ENCODE measurements around the gene TNFRSF13B.

TNFRSF13B gene

DNA sequence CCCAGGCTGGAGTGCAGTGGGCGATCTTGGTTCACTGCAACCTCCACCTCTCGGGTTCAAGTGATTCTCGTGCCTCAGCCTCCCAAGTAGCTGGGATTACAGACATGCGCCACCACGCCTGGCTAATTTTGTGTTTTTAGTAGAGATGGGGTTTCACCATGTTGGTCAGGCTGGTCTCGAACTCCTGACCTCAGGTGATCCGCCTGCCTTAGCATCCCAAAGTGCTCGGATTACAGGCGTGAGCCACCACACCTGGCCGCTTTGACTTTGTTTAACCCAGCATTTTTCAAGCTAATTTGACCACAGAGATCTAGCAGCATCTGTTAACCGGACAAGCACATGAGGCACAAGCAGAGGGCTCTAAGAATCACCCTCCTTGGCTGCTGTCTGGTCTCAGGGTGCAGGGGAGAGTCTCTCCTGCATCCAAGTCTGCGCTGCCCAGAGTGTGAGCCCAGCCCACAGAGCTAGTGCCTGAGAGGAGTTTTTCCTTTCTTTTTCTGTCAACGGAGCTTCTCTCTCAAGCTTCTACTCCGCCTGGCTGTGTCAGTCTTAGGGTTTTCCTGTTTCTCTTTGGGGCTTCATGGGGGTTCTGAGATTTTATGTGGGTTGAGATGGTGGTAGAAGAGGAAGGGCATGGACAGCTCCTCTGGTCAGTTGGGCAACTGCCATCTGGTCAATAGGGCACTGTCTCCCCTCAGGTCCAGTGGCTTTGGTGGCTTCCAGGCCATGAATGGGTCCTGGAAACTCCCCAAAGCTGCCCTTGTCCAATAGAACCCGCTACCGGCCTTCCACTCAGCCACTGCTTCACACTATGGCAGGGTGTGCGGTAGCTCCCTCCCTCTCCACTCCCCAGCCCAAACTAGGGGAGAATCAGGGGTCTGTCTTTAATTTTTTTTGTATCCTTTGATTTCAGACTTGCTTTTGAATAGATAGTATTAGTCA, 59.6 kb downstream of the TNFRSF13B start:
- DNase-seq: no peak
- H3K27ac ChIP-seq: no peak overlapping the region
- H3K36me3 ChIP-seq: no peaks in the 10 kb centered on the region
- H3K27me3 ChIP-seq (ENCODE audit: insufficient read depth, low read depth, severe bottlenecking): no peaks in the 10 kb centered on the region
- no peaks in the 10 kb centered on the region for H3K9me3 ChIP-seq (ENCODE audit: severe bottlenecking)
- no peak for TF ChIP-seq CTCF (IDR thresholded peaks at IDR 0.05; ENCODE audit: low read depth, low read length)
- no peak overlapping the region for H3K4me3 ChIP-seq (ENCODE audit: low read depth, low read length)

DNA sequence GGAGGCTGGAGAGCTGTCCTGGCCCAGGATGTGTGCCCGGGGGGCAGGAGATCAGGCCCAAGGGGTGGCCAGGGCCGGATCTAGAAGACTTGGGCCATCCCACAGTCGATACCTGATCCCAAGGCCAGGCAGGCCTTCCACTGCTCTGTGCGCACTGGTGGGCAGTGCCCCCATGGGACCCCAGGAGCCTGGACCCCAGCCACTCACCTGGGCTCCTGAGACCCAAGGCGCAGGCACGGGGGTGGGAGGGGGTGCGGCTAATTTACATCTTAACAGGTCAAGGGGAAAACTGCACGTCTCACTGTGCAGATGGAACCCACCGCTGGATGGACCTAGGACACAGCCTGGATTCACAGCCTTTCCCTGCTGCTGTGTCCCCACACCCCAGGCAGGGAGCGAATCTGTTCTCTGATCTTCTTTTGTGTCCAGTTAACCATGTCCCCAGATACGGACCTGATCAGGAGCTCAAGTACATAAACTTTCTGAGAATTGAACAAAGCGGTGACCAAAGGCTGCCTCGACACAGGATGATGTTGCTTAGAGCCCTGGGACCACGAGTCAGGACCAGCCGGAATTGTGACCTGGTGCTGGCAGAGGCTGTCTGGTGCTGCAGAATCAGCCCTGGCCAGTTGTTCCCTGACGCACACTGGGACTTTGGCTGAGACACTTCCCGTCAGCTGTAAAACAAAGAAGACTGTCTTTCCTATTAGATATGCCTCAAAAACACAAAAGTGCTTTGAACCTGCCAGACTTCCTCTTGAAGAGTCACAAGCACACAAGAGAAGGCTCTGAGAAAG, 60.6 kb downstream of the TNFRSF13B start:
- Histone ChIP-seq H3K27ac (no peak overlapping the region), H3K9me3 (ENCODE audit: severe bottlenecking) (no peaks in the 10 kb centered on the region), H3K36me3 (no peaks in the 10 kb centered on the region), H3K4me3 (ENCODE audit: low read depth, low read length) (no peak overlapping the region), H3K27me3 (ENCODE audit: insufficient read depth, low read depth, severe bottlenecking) (no peaks in the 10 kb centered on the region)
- DNase-seq: no peak
- TF ChIP-seq CTCF (IDR thresholded peaks at IDR 0.05; ENCODE audit: low read depth, low read length): no peak

DNA sequence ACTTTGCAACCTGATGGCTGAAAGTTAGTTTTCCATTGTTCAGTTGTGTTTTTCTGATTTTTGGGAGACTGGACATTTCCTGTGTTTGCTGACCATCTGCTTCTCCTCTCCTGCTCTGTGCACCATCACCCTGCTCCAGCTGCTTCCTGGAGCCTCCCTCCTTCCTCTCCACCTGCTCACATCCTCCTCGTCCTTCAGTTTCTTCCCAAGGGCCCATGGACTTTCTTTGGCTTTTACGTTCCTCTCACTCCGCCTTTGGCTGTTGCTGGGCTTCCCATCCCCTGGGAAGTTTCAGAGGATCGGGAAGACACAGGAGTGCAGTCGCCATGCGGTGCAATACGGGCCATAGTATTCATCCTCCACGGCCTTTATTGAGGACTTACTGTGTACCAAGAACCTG, 61.6 kb downstream of the TNFRSF13B start:
- no peaks in the 10 kb centered on the region for H3K9me3 ChIP-seq (ENCODE audit: severe bottlenecking)
- no peaks in the 10 kb centered on the region for H3K36me3 ChIP-seq
- TF ChIP-seq CTCF (IDR thresholded peaks at IDR 0.05; ENCODE audit: low read depth, low read length): no peak
- H3K27ac ChIP-seq: no peak overlapping the region
- H3K27me3 ChIP-seq (ENCODE audit: insufficient read depth, low read depth, severe bottlenecking): no peaks in the 10 kb centered on the region
- H3K4me3 ChIP-seq (ENCODE audit: low read depth, low read length): no peak overlapping the region
- DNase-seq: no peak

DNA sequence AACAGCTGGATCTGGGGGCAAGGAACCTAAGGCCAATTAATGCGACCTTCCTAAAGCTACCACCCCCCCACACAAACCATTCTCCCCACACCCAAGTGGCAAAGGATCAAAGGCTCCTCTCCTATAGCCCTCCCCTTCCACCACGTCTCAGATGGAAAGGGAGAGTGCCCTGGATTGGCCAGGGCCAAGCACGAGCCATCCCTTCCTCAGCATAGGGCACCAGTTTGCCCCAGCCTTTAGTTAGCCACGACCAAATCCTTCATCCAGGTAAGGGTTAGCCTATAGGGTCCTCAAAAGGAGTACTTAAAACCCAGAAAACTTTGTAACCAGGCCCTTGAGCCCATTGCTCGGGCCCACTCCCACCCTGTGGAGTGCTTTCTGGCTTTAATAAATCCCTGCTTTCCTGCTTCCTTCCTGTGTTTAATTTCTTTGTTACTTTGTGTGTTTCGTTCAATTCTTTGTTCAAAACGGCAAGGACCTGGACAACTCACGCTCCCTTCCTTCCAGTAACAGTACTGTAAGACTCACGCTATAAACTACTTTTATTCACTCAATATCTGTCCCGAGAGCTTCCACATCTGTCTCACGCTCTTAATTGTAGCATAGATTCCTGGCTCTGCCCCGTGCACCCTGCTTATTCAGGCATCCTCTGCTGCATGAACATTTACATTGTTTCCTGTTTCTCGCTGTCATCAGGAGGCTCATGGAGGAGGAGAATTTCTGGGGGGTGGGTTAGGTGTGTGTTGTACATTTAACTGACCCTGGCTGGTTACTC, 62.3 kb downstream of the TNFRSF13B start:
- no peak for TF ChIP-seq CTCF (IDR thresholded peaks at IDR 0.05; ENCODE audit: low read depth, low read length)
- H3K4me3 ChIP-seq (ENCODE audit: low read depth, low read length): no peak overlapping the region
- H3K27me3 ChIP-seq (ENCODE audit: insufficient read depth, low read depth, severe bottlenecking): no peaks in the 10 kb centered on the region
- DNase-seq: no peak
- no peak overlapping the region for H3K27ac ChIP-seq
- H3K36me3 ChIP-seq: no peaks in the 10 kb centered on the region
- H3K9me3 ChIP-seq (ENCODE audit: severe bottlenecking): no peaks in the 10 kb centered on the region

GRCh38 chr17:16908273-16908672, 63.6 kb downstream of the TNFRSF13B start:
- Histone ChIP-seq H3K27ac (no peak overlapping the region), H3K27me3 (ENCODE audit: insufficient read depth, low read depth, severe bottlenecking) (no peaks in the 10 kb centered on the region), H3K9me3 (ENCODE audit: severe bottlenecking) (no peaks in the 10 kb centered on the region), H3K4me3 (ENCODE audit: low read depth, low read length) (no peak overlapping the region), H3K36me3 (no peaks in the 10 kb centered on the region)
- no peak for TF ChIP-seq CTCF (IDR thresholded peaks at IDR 0.05; ENCODE audit: low read depth, low read length)
- DNase-seq: no peak

All from WERI-Rb-1 (cell line).